Activated CD8-positive, alpha-beta T cell treated with anti-CD3 and anti-CD28 coated beads, Interleukin-2, amount 10 ng/mL, durations not matched to agents 7 days and 5 days (primary cell): Measurements from ENCODE around the gene CBLB. TPM values are rescaled to one million over a fixed set of nuclear protein-coding genes. Genes with fewer than 3 reads are reported as not detected.

Experiments
- ATAC-seq: fragments of 150-1000 bp; cut with Tn5 transposase; one replicate; pipeline ENCODE4 v1.10.0; 2021; ENCODE audit warnings: moderate library complexity
- CTCF ChIA-PET: fragments of 350-600 bp; sonication (Branson Sonifier 250); formaldehyde crosslinking; loops from one replicate; lab custom pipeline; 2021; ENCODE audit warnings: antibody characterized with exemption; lab: Charles Lee
- POLR2A ChIA-PET: fragments of 350-600 bp; sonication (Branson Sonifier 250); formaldehyde crosslinking; loops from one replicate; lab custom pipeline; 2021; ENCODE audit warnings: antibody characterized with exemption; lab: Charles Lee
- DNase-seq: peaks from one replicate; pipeline ENCODE4 v3.0.0-alpha.2; 2020
- H3K27ac Mint-ChIP-seq: one replicate; pipeline ENCODE4 v1.8.0; 2021; ENCODE audit warnings: mild to moderate bottlenecking, mixed read lengths
- H3K27me3 Mint-ChIP-seq: one replicate; pipeline ENCODE4 v1.8.0; 2021; ENCODE audit warnings: low read depth, mixed read lengths
- H3K36me3 Mint-ChIP-seq: one replicate; pipeline ENCODE4 v1.8.0; 2021; ENCODE audit warnings: low read depth, mixed read lengths
- H3K4me1 Mint-ChIP-seq: one replicate; pipeline ENCODE4 v1.8.0; 2021; ENCODE audit warnings: low read depth, mixed read lengths
- H3K4me3 Mint-ChIP-seq: one replicate; pipeline ENCODE4 v1.8.0; 2021; ENCODE audit warnings: mild to moderate bottlenecking, mixed read lengths
- H3K9me3 Mint-ChIP-seq: one replicate; pipeline ENCODE4 v1.8.0; 2022; ENCODE audit warnings: mixed read lengths; ENCODE audit not compliant: insufficient read depth
- total RNA-seq, 2 experiments: library from RNA; stranded (reverse); gene quantifications; one replicate each; pipeline ENCODE4 v1.2.3, GENCODE V29; 2021

Gene CBLB
- total RNA-seq, 2 experiments from 2014 or later = 117 to 122 TPM

DNA sequence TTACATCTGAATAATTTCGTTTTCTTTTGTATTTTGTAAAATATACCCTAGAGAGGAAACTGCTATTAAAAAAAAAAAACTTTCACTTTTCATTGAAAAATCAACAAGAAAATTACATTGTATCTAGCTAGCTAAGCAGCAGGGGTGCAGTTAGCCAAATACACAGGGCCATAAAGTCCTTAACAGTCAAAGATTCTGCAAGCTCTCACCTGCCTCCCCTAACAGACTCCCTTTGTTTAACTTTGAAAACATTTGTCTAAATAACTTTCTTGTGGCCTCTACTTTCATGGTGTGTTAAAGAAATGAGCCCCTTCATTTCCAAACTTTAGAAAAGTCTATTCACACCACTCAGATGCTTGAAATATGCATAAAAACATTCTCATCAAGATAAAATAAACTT lies 23.3 kb downstream of the CBLB start:
- CTCF ChIA-PET = interaction anchor here (1.3 kb wide), 1 partner anchor 10 kb away, joined by 3 read pairs; no protein-coding TSS in a partner anchor
- Mint-ChIP-seq H3K36me3 (peaks cover 62% of the 10 kb centered on the region), H3K27ac (no peak overlapping the region), H3K4me1 (peaks cover 44% of the 10 kb centered on the region), H3K27me3 (no peaks in the 10 kb centered on the region), H3K4me3 (peak overlapping the region; percentile 15), H3K9me3 (no peaks in the 10 kb centered on the region)
- POLR2A ChIA-PET = interaction anchor here (0.5 to 0.6 kb wide), 2 partner anchors 24 to 147 kb away, joined by 3 to 4 read pairs; no protein-coding TSS in a partner anchor
- DNase-seq (no peak), ATAC-seq (no peak)

- Mint-ChIP-seq H3K36me3 (peaks cover 68% of the 10 kb centered on the region), H3K27me3 (no peaks in the 10 kb centered on the region), H3K9me3 (no peaks in the 10 kb centered on the region), H3K4me3 (no peak overlapping the region), H3K4me1 (peaks cover 48% of the 10 kb centered on the region), H3K27ac (no peak overlapping the region)
- no peak for DNase-seq
- ChIA-PET CTCF (interaction anchor here (1.3 kb wide), 1 partner anchor 9 kb away, joined by 3 read pairs; no protein-coding TSS in a partner anchor), POLR2A (no interaction called here)
- no peak for ATAC-seq
Measured at GRCh38 chr3:105844704-105845103, 24.1 kb downstream of the CBLB start.

DNA sequence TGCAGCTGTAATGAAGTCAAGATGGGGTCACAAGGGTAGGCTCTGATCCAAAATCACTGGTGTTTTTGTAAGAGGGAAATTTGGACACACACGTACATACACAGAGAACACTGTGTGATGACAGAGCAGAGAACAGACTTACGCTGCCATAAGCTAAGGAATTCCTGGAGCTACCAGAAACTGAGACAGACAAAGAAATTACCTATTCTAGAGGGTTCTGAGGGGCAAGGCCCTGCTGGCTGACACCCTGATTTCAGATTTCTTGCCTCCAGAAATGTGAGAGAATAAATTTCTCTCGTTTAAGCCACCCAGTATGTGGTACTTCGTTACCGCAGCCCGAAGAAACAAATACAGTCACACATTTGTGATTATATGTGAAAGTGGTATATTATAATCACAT lies 24.8 kb downstream of the CBLB start:
- POLR2A ChIA-PET = interaction anchor here (1.4 kb wide), 1 partner anchor 13 kb away, joined by 3 read pairs; no protein-coding TSS in a partner anchor
- CTCF ChIA-PET = no interaction called here
- Mint-ChIP-seq H3K36me3 (peaks cover 66% of the 10 kb centered on the region), H3K27ac (no peak overlapping the region), H3K9me3 (no peaks in the 10 kb centered on the region), H3K4me1 (peaks cover 48% of the 10 kb centered on the region), H3K27me3 (no peaks in the 10 kb centered on the region), H3K4me3 (no peak overlapping the region)
- ATAC-seq (no peak), DNase-seq (no peak)

DNA sequence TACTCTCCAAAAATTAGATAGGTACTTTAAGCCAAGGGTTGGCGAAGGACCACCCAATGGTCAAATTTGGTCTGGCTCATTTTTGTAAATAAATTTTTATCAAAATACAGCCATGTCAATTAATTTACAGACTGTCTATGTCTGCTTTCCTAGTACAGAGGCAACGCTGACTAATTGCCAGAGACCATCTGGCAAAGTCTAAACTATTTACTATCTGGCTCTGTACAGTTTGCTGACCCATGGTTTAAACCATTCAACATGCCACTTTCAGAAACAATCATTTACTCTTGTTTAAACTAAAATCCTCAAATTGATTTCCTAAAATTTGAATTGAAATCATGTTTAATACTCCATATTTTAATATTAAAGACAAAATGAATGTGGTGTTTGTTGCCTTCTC lies 25.9 kb downstream of the CBLB start:
- H3K36me3 Mint-ChIP-seq = peaks cover 66% of the 10 kb centered on the region
- no peaks in the 10 kb centered on the region for H3K9me3 Mint-ChIP-seq
- no peak overlapping the region for H3K27ac Mint-ChIP-seq
- no peak overlapping the region for H3K4me3 Mint-ChIP-seq
- no peaks in the 10 kb centered on the region for H3K27me3 Mint-ChIP-seq
- ChIA-PET CTCF (no interaction called here), POLR2A (interaction anchor here (1.4 to 1.5 kb wide), 2 partner anchors 9 to 14 kb away, joined by 3 to 6 read pairs; no protein-coding TSS in a partner anchor)
- DNase-seq (no peak), ATAC-seq (no peak)
- peaks cover 47% of the 10 kb centered on the region for H3K4me1 Mint-ChIP-seq

GRCh38 chr3:105842449-105842848 lies 26.4 kb downstream of the CBLB start:
- ChIA-PET POLR2A (interaction anchor here (1.5 kb wide), 1 partner anchor 9 kb away, joined by 6 read pairs; no protein-coding TSS in a partner anchor), CTCF (no interaction called here)
- Mint-ChIP-seq H3K27me3 (no peaks in the 10 kb centered on the region), H3K36me3 (peaks cover 63% of the 10 kb centered on the region), H3K4me3 (no peak overlapping the region), H3K4me1 (peaks cover 43% of the 10 kb centered on the region), H3K9me3 (no peaks in the 10 kb centered on the region), H3K27ac (no peak overlapping the region)
- no peak for ATAC-seq
- DNase-seq = no peak

DNA sequence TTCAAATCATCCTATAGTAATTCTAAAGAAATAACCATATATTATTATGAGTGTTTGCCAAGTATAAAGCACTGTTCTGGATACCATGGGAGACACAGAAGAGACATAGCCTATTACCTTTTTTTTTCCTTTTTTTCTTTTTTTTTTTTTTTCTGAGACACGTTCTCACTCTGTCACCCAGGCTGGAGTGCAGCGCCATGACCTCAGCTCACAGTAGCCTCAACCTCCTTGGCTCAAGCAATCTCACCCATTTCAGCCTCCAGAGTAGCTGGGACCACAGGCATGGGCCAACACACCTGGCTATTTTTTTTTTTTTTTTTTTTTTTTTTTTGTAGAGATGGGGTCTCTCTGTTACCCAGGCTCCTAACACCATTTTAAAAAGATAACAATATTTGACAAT lies 30.9 kb downstream of the CBLB start:
- peak; percentile 15 for ATAC-seq
- ChIA-PET POLR2A (interaction anchor here (2.0 kb wide), 1 partner anchor 31 kb away, joined by 12 read pairs; the partner anchor contains the start of gene CBLB), CTCF (interaction anchor here (0.8 to 1.8 kb wide), 5 partner anchors 19 to 73 kb away, joined by 3 to 4 read pairs (median 3); no protein-coding TSS in a partner anchor)
- peaks cover 57% of the 10 kb centered on the region for H3K4me1 Mint-ChIP-seq
- H3K4me3 Mint-ChIP-seq = no peak overlapping the region
- peak overlapping the region; percentile 12 for H3K27ac Mint-ChIP-seq
- no peaks in the 10 kb centered on the region for H3K9me3 Mint-ChIP-seq
- H3K36me3 Mint-ChIP-seq = peaks cover 70% of the 10 kb centered on the region
- no peaks in the 10 kb centered on the region for H3K27me3 Mint-ChIP-seq
- no peak for DNase-seq

DNA sequence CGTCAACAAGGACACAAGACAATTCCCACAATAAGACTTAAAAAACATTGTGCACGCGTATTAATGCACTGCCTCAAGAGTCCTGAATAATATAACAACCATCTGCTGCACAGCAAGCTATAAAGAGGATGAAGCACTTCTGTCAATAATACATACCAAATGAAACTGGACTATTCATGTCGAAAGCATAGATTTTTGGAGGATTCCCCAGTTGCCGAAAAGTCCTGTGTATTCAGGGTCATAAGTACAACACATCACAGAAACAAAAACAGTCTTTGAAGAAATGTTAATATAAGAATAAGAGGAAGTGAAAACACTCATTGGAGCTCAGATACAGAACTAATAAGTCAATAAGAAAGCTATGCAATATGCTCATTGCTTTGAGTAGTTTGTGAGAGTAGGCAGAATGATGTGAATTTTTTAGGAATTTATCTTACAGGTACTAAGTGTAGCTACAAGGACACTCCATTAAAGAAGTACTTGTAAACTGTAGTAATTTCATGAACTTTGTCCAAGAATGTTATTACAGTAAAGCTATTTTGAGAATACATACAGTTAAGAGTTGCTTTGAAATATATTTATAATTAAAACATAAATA lies 31.6 kb downstream of the CBLB start:
- Mint-ChIP-seq H3K36me3 (peaks cover 72% of the 10 kb centered on the region), H3K4me1 (peaks cover 64% of the 10 kb centered on the region), H3K4me3 (peak overlapping the region; percentile 16), H3K27ac (peak overlapping the region; percentile 9), H3K9me3 (no peaks in the 10 kb centered on the region), H3K27me3 (no peaks in the 10 kb centered on the region)
- ATAC-seq (no peak), DNase-seq (no peak)
- CTCF ChIA-PET = interaction anchor here (0.7 to 1.9 kb wide), 8 partner anchors 8 to 367 kb away, joined by 3 to 4 read pairs (median 4); no protein-coding TSS in a partner anchor
- POLR2A ChIA-PET = interaction anchor here (0.6 to 2.0 kb wide), 2 partner anchors 32 to 124 kb away, joined by 6 to 12 read pairs; partner anchors contain the start of gene CBLB

DNA sequence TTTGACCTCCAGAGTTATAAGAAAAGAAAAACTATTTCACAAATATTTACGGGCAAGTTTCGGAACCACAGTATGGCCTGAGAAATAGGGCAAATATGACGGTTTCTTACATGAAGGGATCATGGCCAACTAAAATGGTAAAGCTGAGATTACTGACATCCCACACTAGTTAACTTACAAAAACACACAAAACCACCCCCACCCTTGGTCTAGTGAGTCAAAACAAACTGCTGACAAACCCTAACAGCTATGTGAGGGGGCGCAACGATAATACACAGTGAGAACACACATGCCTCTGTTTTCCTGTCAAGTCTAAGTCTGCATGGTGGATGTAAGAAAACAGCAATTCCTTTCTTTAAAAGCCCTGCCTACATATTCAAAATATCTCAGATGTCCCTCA lies 32.3 kb downstream of the CBLB start:
- H3K4me3 Mint-ChIP-seq = peak overlapping the region; percentile 16
- ATAC-seq (no peak), DNase-seq (peak; percentile 42)
- H3K27ac Mint-ChIP-seq = peak overlapping the region; percentile 32
- no peaks in the 10 kb centered on the region for H3K9me3 Mint-ChIP-seq
- peaks cover 71% of the 10 kb centered on the region for H3K36me3 Mint-ChIP-seq
- peaks cover 69% of the 10 kb centered on the region for H3K4me1 Mint-ChIP-seq
- H3K27me3 Mint-ChIP-seq = no peaks in the 10 kb centered on the region
- CTCF ChIA-PET = interaction anchor here (0.7 to 1.9 kb wide), 8 partner anchors 8 to 368 kb away, joined by 3 to 4 read pairs (median 3); no protein-coding TSS in a partner anchor
- POLR2A ChIA-PET = interaction anchor here (0.6 to 2.0 kb wide), 2 partner anchors 32 to 123 kb away, joined by 6 to 12 read pairs; partner anchors contain the start of gene CBLB

DNA sequence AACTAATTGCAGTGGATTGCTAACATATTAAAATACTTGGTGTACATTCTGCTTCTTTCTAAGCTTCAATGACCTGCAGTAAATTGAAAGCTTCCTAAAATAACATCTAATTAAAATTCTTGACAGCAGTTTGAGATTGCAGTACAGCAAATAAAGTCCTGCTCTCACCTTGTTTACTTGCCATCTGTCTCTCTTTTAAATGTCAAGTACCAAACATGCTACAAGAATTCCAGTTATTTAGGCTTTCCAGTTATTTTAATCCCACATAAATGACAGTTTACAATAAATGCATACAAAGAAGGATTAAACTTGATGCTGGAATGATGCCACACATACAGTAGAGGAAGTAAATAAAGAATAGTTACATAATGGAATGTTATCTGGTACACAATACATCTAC lies 33.2 kb downstream of the CBLB start:
- no peak for DNase-seq
- Mint-ChIP-seq H3K27ac (no peak overlapping the region), H3K9me3 (peaks cover 7% of the 10 kb centered on the region), H3K27me3 (no peaks in the 10 kb centered on the region), H3K36me3 (peaks cover 77% of the 10 kb centered on the region), H3K4me3 (no peak overlapping the region), H3K4me1 (peaks cover 79% of the 10 kb centered on the region)
- ATAC-seq = no peak
- POLR2A ChIA-PET = interaction anchor here (0.8 to 1.1 kb wide), 2 partner anchors 10 to 109 kb away, joined by 4 to 6 read pairs; no protein-coding TSS in a partner anchor
- CTCF ChIA-PET = interaction anchor here (1.2 to 1.9 kb wide), 4 partner anchors 9 to 70 kb away, joined by 3 to 5 read pairs (median 4); no protein-coding TSS in a partner anchor

DNA sequence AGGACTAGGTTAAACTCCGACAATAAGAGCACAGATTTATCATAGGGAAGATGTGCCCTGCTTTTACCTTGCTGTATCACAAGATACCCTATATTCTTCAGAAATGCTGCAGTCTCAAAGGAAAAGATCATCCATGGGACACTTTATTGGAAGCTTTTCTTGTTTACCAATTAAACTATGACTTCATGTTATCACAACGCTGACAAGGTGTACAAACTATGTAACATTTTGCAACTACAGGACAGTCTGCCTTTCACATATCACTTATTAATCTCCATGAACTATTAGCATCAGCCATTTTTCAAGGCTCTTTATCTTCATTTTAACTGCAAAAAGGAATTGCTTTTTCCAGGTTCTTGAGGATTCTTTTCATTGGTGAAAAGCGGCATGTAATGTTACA lies 34.0 kb downstream of the CBLB start:
- H3K4me3 Mint-ChIP-seq = no peak overlapping the region
- POLR2A ChIA-PET = interaction anchor here (0.6 to 1.1 kb wide), 3 partner anchors 9 to 108 kb away, joined by 3 to 6 read pairs (median 4); no protein-coding TSS in a partner anchor
- DNase-seq (no peak), ATAC-seq (no peak)
- CTCF ChIA-PET = interaction anchor here (0.8 to 1.9 kb wide), 3 partner anchors 25 to 70 kb away, joined by 3 to 5 read pairs (median 4); no protein-coding TSS in a partner anchor
- H3K36me3 Mint-ChIP-seq = peaks cover 75% of the 10 kb centered on the region
- peaks cover 7% of the 10 kb centered on the region for H3K9me3 Mint-ChIP-seq
- H3K27me3 Mint-ChIP-seq = no peaks in the 10 kb centered on the region
- peak overlapping the region; percentile 1 for H3K27ac Mint-ChIP-seq
- peaks cover 79% of the 10 kb centered on the region for H3K4me1 Mint-ChIP-seq

GRCh38 chr3:105832644-105833043 lies 36.2 kb downstream of the CBLB start:
- Mint-ChIP-seq H3K27ac (peak overlapping the region; percentile 82), H3K36me3 (peaks cover 73% of the 10 kb centered on the region), H3K4me3 (peak overlapping the region; percentile 33), H3K4me1 (peaks cover 80% of the 10 kb centered on the region), H3K27me3 (no peaks in the 10 kb centered on the region), H3K9me3 (peaks cover 7% of the 10 kb centered on the region)
- ATAC-seq (peak; percentile 54), DNase-seq (no peak)
- ChIA-PET POLR2A (interaction anchor here (0.8 kb wide), 1 partner anchor 35 kb away, joined by 3 read pairs; no protein-coding TSS in a partner anchor), CTCF (no interaction called here)
